AG04449 (cell line): ENCODE measurements around the gene CFAP61.

ENCODE experiments used
- CTCF ChIA-PET: fragments of 350-600 bp; formaldehyde crosslinking; extraction: SDS; loops from one replicate; lab custom pipeline; 2021; ENCODE audit warnings: antibody characterized with exemption; lab: Yijun Ruan, JAX
- POLR2A ChIA-PET: fragments of 400-600, 350-600 bp; formaldehyde crosslinking; extraction: SDS; loops from one replicate; lab custom pipeline; 2020; ENCODE audit warnings: antibody characterized with exemption, inconsistent platforms; lab: Yijun Ruan, JAX
- DNase-seq: peaks from one replicate; pipeline ENCODE4 v3.0.0-alpha.2; 2010; ENCODE audit warnings: low read depth, low spot score
- H3K4me3 ChIP-seq: 2 replicates; pipeline ENCODE4 v1.5.1; 2011; ENCODE audit warnings: low read depth, mild to moderate bottlenecking, control low read depth, low read length
- TF ChIP-seq, protein P1 (sequence below): IDR thresholded peaks from one replicate; pipeline ENCODE4 v1.5.1; 2011; ENCODE audit warnings: mild to moderate bottlenecking, moderate library complexity, low read length, control low read depth, inconsistent platforms; ENCODE audit not compliant: insufficient read depth; ENCODE audit errors: missing control alignments

Gene CFAP61

DNA sequence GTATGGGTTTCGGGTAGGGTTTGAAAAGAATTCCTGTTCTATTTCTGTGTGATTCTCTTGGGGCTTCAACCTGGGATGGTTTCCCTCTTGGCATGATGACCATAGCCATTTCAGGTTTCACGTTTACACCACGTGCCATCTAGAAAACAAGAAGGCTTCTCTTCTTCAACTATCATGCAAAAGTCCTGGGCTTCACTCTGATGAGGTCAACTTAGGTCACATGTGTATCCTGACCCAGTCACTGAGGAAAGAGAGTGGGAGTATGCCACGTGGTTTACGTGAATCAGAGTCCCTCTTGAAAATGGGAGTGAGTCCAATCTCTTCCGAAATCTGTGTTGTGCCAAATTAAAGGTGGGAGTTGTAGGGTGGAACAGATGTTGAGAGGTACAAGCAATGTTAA, 174.2 kb downstream of the CFAP61 start:
- no peak overlapping the region for H3K4me3 ChIP-seq
- TF ChIP-seq, protein P1, sequence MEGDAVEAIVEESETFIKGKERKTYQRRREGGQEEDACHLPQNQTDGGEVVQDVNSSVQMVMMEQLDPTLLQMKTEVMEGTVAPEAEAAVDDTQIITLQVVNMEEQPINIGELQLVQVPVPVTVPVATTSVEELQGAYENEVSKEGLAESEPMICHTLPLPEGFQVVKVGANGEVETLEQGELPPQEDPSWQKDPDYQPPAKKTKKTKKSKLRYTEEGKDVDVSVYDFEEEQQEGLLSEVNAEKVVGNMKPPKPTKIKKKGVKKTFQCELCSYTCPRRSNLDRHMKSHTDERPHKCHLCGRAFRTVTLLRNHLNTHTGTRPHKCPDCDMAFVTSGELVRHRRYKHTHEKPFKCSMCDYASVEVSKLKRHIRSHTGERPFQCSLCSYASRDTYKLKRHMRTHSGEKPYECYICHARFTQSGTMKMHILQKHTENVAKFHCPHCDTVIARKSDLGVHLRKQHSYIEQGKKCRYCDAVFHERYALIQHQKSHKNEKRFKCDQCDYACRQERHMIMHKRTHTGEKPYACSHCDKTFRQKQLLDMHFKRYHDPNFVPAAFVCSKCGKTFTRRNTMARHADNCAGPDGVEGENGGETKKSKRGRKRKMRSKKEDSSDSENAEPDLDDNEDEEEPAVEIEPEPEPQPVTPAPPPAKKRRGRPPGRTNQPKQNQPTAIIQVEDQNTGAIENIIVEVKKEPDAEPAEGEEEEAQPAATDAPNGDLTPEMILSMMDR, result no peak
- CTCF ChIA-PET, result interaction anchor here (1.7 kb wide), 1 partner anchor 11 kb away, joined by 5 read pairs; no protein-coding TSS in a partner anchor
- POLR2A ChIA-PET, result no interaction called here
- no peak for DNase-seq

- TF ChIP-seq, protein P1, result no peak
- CTCF ChIA-PET, result interaction anchor here (1.7 kb wide), 1 partner anchor 10 kb away, joined by 5 read pairs; no protein-coding TSS in a partner anchor
- H3K4me3 ChIP-seq, result no peak overlapping the region
- DNase-seq, result no peak
- POLR2A ChIA-PET, result no interaction called here
Observed at GRCh38 chr20:20227013-20227571, 174.8 kb downstream of the CFAP61 start.

- TF ChIP-seq, protein P1, result no peak
- H3K4me3 ChIP-seq, result no peak overlapping the region
- DNase-seq, result no peak
- ChIA-PET POLR2A (no interaction called here), CTCF (no interaction called here)
Observed at GRCh38 chr20:20228351-20228750, 176.0 kb downstream of the CFAP61 start.

GRCh38 chr20:20229595-20229994, 177.3 kb downstream of the CFAP61 start:
- ChIA-PET CTCF (interaction anchor here (1.4 to 1.5 kb wide), 2 partner anchors 9 to 10 kb away, joined by 3 to 5 read pairs; no protein-coding TSS in a partner anchor), POLR2A (no interaction called here)
- DNase-seq, result no peak
- H3K4me3 ChIP-seq, result no peak overlapping the region
- TF ChIP-seq, protein P1, result no peak

GRCh38 chr20:20230741-20231140, 178.4 kb downstream of the CFAP61 start:
- ChIA-PET POLR2A (no interaction called here), CTCF (no interaction called here)
- H3K4me3 ChIP-seq, result no peak overlapping the region
- no peak for DNase-seq
- TF ChIP-seq, protein P1, result no peak

DNA sequence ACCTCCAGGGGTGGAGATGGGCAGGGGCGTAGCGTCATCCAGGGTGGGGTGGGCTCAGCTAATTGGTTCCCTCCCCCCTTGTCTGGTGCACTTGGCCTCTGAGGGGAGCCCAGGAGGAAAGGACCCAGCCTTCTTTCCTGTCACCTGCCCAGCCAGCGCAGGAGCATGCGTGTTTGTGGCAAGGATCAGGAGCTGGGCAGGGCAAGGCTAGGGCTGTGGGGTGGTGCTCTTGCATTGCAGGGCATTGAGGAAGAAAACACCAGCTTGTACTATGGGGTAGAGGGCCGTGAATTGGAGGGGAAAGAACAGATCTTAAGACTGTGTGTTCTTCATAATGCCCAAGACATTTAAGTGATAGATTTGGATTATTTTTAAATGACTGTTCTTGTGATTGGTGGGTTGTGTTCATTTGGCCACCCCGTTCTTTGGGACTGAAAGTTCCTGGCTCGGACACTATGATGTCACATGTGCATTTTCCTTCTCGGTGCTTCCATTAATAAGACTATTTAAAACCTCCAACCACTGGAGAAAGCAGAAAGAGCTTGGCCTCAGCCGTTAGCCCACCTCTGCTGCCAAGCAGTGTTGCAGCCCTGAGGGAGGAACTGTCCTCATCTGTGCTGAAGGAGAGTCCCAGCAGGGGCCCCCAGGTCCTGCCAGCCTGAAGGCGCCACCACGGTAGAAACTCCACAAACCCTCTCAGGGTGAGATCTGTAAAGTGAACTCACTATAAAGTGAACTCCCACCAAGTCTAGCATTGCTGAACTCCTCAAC, 179.4 kb downstream of the CFAP61 start:
- TF ChIP-seq, protein P1, result no peak
- POLR2A ChIA-PET, result no interaction called here
- no peak for DNase-seq
- CTCF ChIA-PET, result no interaction called here
- no peak overlapping the region for H3K4me3 ChIP-seq
